Stimulated activated CD8-positive, alpha-beta memory T cell treated with anti-CD3 and anti-CD28 coated beads, Interleukin-2, amount 100 ng/mL, for 1 hour (primary cell): ENCODE results near the gene SIPA1.

Experiments
- DNase-seq, 2 donors: peaks; one replicate each; pipeline ENCODE4 v3.0.0-alpha.2; 2020; ENCODE audit warnings: low read depth in 2 of 2

Gene SIPA1

GRCh38 chr11:65637794-65638419 lies at the start of gene SIPA1:
Gene SIPA1, plus strand, starts transcription at chr11:65638101. Its CDS starts 2,821 bp downstream, at chr11:65640922.
- DNase-seq = peak; percentile 37 to 57

- DNase-seq = peak; percentile 56 to 60
These were observed 49.5 kb upstream of the SIPA1 start for GRCh38 chr11:65588199-65589054.

- DNase-seq = no peak
These were observed 48.3 kb upstream of the SIPA1 start for GRCh38 chr11:65589444-65590239.

GRCh38 chr11:65590240-65590738 lies 47.6 kb upstream of the SIPA1 start:
- DNase-seq = no peak

- no peak for DNase-seq
These were observed 45.7 kb upstream of the SIPA1 start for GRCh38 chr11:65591939-65592857.

- no peak for DNase-seq
These were observed 44.9 kb upstream of the SIPA1 start for GRCh38 chr11:65592858-65593517.

GRCh38 chr11:65593518-65594414 lies 44.1 kb upstream of the SIPA1 start:
- peak in 1 of 2 donors; percentile 41 for DNase-seq

- DNase-seq = no peak
These were observed 42.8 kb upstream of the SIPA1 start for GRCh38 chr11:65595131-65595530.

- no peak for DNase-seq
These were observed 42.2 kb upstream of the SIPA1 start, which contains the start of gene KCNK7 for GRCh38 chr11:65595543-65596281. Gene KCNK7, minus strand, starts transcription at chr11:65595800. Its CDS starts 28 bp downstream, at chr11:65595772.

- no peak for DNase-seq
These were observed 41.4 kb upstream of the SIPA1 start for GRCh38 chr11:65596520-65596919.

- DNase-seq = no peak
These were observed 39.6 kb upstream of the SIPA1 start for GRCh38 chr11:65598258-65598699.

- no peak for DNase-seq
These were observed 38.5 kb upstream of the SIPA1 start for GRCh38 chr11:65599216-65599954.

GRCh38 chr11:65599955-65600246 lies 38.0 kb upstream of the SIPA1 start:
- DNase-seq = no peak

- no peak for DNase-seq
These were observed 33.6 kb upstream of the SIPA1 start for GRCh38 chr11:65604258-65604657.

- DNase-seq = no peak
These were observed 30.9 kb upstream of the SIPA1 start for GRCh38 chr11:65606876-65607613.

GRCh38 chr11:65607614-65608426 lies 30.1 kb upstream of the SIPA1 start:
- no peak for DNase-seq
